GM18508 (cell line): ENCODE data around the gene TMOD2.

Experiments
- ATAC-seq: cut with Tn5 transposase; IDR thresholded peaks from one replicate; pipeline ENCODE4 v1.9.1; 2021; ENCODE audit warnings: moderate number of reproducible peaks; ENCODE audit not compliant: insufficient read depth, unreplicated experiment

Gene TMOD2

DNA sequence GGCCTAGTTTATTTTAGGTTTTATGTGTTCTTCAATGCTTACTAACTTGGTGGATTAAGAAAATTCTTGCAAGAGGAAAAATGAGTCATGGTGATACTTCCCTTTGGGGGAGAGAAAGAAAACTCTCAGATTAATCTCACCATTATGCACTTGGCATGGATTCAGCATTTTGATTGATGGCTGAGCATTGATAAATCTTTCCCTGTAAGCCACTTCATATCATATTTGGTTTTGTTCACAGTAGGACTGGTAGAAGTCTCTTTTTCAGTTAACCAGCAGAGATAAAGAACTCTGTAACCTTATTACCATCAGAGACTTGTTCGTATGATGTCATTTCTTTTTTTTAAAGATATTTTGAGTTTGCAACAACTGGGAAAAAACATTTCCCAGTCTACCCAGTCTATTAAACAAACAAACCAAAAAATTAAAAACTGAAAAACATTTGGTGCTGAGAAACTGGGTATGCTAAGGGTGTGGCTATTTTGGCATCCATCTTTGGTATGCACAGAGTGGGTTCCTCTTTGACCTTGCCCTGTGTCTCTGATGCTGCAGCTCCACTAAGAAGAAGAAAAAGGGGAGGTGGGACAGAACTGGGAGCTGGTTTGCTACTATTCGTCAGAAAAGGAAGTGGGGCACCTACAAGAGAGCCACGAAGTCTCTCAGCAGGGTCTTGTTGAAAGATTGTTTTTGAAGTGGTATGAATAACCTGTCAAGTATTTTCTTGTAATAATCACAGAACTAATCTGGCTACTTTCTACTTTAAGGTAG lies 95.2 kb downstream of the TMOD2 start:
- no peak for ATAC-seq

DNA sequence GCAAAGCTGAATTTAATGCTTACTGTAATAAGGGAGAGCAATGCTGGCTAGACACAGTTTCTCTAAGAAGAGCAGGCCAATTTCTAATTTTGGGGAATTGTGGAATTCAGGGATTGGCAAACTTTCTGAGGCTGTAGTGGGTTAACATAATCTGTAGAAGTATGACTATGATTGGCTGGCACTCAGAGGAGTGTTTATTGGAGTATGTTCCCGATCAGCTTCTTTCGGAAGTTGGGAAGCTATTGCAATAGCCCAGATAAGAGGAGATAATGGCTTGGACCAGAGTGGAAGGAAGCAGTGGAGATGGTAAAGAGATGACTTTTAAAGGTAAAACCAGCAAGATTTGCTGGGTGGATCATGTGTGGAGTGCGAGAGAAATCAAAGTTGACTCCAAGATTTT lies 97.4 kb downstream of the TMOD2 start:
- ATAC-seq = no peak

DNA sequence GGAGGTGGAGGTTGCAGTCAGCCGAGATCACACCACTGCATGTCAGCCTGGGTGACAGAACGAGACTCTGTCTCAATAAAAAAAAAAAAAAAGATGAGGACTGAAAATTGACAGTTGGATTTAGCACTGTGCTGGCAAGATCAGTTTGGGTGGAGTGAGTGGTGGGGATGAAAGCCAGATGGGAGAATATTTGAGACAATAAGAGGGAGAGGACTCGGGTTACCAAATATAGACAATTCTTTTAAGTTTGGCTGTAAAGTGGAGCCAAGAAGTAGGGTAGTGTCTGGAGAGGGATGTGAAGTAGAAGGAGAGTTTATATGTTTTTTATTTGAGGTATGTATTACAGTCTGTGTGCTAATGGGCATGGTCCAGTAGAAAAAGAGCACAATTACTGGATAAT lies 98.5 kb downstream of the TMOD2 start:
- no peak for ATAC-seq

DNA sequence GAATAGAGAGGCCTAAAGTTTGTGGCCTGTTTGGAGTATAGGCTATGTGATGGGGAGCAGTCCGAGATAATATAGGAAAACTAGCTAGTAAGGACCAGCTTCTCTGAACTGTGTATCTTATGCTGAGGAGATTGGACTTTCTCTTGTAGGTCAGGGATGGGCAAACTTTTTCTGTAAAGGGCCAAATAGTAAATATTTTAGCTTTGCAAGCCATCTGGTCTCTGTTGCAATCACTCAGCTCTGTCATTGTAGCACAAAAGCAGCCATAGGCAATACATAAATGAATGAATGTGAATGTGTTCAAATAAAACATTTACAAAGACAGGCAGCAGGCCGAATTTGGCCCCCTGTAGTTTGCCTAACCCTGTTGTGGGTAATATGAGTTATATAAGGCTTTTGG lies 102.6 kb downstream of the TMOD2 start:
- ATAC-seq = no peak

DNA sequence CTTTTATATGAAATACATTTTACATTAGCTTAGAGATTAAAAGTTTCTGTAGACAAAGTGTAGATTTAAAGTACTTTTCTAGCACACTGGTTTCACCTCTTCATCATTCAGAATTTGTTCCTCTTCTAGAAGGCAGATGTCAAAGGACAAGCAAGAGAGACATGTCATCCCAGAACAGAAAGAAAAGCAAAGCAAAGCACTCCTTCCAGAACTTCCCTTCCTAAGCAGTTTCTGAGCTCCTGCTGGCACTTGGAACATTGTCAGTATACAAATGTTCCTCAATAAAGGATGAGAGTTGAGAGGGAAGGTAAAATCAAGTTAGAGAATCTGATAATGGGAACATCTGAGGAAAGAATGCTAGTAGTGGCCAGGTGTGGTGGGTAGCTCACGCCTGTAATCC lies 104.2 kb downstream of the TMOD2 start:
- no peak for ATAC-seq

DNA sequence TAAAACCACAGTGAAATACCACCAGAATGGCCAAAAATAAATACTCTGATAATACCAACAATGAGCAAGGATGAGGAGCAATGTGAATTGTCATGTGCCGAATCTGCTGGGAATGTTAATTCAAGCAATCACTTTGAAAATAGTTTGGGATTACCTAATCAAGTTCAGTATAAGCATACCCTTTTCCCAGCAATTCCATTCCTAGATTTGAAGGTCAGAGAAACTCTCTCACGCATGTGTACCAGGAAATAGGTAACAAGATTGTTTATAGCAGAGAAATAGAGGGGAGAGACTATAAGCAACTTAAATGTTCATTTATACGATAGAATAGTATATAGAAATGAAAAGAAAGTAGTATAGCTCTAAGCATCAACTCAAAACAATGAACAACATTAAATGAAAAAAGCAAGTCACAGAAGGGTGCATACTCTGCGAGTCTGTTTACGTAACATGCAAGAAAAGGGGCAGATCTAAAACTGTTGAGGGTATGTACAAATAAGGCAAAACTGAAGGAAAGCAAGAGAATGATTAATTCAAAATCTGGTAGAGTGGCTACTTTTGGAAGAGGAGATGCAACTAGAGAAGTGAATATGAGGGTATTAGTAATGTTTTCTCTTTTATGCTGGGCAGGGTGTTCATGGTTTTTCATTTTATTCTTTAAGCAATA lies 105.5 kb downstream of the TMOD2 start:
- ATAC-seq = no peak

DNA sequence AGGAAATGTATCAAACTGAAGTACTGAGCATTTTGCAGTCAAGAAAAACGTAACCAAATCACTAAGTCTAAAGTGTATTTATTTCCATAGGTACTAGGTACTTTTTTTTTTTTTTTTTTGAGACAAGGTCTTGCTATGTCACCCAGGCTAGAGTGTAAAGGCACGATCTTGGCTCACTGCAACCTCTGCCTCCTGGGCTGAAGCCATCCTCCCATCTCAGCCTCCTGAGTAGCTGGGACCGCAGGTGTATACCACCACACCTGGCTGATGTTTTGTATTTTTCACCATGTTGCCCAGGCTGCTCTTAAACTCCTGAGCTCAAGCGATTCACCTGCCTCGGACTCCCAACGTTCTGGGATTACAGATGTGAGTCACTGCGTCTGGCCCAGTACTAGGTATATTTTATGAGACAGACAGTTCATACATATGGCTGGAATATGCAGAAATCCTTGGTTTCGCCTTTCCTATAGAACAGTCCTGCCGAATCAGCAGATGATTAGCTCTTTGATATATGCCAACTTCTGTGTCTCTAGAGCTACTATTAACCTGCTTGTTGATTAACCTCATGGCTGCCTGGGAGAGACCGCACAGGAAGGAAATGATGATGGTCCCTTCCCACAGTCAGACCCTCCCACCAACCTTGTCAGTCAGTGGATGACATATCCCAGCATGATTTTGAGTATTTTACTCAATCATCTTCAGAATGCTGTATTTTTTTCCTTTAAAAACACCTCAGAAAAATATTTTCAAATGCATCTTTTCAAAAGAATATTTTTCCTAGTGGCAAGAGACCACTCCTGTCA lies 110.4 kb downstream of the TMOD2 start:
- ATAC-seq = no peak

DNA sequence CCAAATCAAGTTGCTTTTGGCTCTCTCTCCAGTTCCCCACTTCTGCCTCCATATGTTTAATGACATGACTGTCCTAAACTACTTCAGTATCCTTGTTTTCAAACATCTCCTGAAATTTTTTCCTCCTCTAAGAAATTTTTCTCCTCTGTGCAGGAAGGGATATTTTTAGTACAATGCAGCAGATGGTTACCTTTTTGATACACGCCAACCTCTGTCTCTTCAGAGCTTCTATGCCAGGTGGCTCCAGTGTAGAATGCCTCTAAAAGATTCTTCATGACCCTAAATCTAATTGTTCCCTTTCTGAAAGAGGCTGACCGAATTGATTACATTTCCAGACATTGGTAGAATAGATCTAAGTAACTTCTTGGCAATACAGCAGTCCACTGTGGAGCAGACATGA lies 111.7 kb downstream of the TMOD2 start:
- ATAC-seq = no peak

DNA sequence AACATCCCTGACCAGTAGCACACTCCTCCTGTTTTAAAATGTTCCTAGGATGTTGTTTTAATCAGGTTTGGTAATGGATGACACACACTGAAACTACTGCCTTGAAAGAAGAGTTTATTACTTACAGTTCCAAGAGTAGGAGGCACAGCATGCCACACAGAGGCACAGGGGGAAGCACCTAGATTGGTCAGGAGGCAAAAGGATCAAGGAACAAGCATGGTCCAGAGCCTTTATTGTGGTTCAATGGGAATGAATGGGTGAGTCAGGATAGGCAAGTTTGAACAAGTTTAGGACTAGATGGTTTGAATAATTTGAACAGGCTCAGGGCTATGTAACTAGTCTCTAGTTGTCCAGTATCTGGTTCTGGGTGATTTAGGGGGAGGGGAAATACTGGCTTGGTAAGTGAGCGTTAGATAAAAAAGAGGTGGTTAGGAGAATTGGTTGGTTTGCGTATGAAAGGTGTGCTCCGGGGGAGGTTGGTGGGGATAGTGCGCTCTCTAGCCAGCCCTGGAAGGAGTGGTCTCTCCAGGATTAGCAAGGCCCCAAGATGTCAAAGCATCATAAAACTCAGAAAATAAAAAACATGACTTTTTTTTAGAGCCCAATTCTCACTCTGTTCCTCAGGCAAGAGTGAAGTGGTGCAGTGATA lies 113.1 kb downstream of the TMOD2 start:
- ATAC-seq = no peak

DNA sequence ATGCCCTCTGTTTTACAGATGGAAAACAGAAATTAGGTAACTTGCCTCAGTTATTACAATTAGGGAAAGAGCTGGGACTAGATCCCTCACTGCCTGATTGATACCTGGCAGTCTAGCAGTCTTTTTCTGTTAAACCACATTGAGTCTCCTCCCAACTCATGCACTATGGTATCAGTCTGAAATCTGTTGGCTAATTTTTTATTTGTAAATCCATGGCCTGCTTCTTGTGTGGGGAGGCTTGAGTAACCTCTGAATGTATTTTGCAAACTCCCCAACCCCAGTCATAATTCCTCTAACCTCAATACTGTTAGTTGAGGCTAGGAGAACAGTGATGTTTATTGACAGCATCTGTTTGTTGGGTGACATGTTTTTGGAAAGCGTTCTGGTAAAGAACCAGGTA lies 113.9 kb downstream of the TMOD2 start:
- no peak for ATAC-seq
